Left renal pelvis (tissue), 4 donors: ENCODE data around the gene APOE. TPM values are rescaled to one million over a fixed set of nuclear protein-coding genes. Genes with fewer than 3 reads are reported as not detected.
"Not testable (repeated sequence)": the region's sequence is repeated elsewhere in the genome, so short reads cannot be mapped to it uniquely, and the experiment has no call there.

Experiments
- DNase-seq, 4 donors: peaks; one replicate each; pipeline ENCODE4 v3.0.0-alpha.2; 2013; ENCODE audit warnings: low read depth in 4 of 4, low spot score in 3 of 4
- polyA plus RNA-seq, 4 donors: library from polyadenylated mRNA; unstranded; fragments of 120-200 nt; gene quantifications; one replicate each; pipeline ENCODE4 v1.2.1, GENCODE V29; 2013; ENCODE audit not compliant: insufficient read length in 4 of 4

Gene APOE
- 100 to 1,000 TPM in 3 of 4 donors, 10 to 100 TPM in 1; 51.2 to 397 (median 259) TPM for polyA plus RNA-seq

DNA sequence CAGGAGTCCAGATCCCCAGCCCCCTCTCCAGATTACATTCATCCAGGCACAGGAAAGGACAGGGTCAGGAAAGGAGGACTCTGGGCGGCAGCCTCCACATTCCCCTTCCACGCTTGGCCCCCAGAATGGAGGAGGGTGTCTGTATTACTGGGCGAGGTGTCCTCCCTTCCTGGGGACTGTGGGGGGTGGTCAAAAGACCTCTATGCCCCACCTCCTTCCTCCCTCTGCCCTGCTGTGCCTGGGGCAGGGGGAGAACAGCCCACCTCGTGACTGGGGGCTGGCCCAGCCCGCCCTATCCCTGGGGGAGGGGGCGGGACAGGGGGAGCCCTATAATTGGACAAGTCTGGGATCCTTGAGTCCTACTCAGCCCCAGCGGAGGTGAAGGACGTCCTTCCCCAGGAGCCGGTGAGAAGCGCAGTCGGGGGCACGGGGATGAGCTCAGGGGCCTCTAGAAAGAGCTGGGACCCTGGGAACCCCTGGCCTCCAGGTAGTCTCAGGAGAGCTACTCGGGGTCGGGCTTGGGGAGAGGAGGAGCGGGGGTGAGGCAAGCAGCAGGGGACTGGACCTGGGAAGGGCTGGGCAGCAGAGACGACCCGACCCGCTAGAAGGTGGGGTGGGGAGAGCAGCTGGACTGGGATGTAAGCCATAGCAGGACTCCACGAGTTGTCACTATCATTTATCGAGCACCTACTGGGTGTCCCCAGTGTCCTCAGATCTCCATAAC is at the start of gene APOE:
Gene APOE (plus strand): TSS at position 360 of the 724 bp plus-strand sequence. CDS start 829 bp downstream, outside the sequence.
- no peak for DNase-seq

DNA sequence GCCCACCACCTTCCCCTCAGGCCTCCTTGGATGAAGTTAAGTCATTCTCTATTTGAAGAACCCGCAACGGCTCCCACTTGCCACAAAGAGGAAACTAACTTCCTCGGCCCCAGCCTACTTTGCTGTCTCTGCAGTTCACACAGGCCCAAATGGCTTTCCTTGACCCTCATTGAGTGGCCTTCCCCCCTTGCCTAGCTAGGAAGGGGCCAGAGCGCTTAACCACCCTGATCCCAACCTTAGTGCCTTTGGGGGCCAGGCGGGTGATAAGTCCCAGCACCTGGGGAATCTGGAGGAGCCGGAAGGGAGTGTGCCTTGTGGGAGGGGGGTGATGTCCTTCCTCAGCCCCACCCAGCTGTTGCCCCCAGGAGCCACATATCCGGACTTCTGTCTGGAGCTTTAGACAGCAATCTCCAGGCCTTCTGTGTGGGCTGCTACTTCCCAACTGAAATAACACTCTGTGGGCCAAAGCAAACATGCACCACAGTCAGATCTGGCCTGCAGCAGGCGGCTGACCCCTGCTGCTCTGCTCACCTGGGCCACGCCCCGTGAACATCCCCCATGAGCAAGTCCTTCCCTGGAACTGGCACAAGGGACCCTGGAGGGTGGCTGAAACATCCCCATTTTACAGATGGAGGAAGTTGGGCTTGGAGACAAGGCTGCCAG is 49.0 kb upstream of the APOE start:
- DNase-seq = no peak

DNA sequence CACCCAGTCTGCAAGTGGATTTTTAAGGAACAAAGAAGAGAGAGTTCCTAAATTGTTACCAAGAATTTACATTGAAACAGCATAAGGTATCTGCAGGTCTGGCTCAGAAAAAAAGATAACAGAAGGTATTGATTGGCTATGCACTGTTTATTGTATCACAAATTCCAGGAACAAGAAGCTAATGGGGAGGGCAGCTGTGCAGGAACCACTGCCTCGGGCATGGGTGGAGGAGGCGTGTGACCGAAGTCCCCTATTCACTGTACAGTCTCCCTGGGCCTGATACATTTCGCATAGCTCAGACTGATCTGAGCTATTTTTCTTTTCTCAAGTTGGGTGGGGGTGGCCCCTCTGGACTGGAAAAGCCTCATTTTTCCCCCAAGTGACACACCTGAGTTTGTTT is 47.8 kb upstream of the APOE start:
- DNase-seq = no peak

DNA sequence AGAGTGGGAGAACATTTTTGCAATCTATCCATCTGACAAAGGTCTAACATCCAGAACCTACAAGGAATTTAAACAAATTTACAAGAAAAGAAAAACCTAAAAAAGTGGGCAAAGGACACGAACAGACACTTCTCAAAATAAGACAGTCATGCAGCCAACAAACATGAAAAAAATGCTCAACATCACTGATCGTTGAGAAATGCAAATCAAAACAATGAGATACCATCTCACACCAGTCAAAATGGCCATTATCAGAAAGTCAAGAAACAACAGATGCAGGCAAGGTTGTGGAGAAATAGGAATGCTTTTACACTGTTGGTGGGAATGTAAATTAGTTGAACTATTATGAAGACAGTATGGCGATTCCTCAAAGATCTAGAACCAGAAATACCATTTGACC is 44.0 kb upstream of the APOE start:
- not testable (repeated sequence) for DNase-seq

DNA sequence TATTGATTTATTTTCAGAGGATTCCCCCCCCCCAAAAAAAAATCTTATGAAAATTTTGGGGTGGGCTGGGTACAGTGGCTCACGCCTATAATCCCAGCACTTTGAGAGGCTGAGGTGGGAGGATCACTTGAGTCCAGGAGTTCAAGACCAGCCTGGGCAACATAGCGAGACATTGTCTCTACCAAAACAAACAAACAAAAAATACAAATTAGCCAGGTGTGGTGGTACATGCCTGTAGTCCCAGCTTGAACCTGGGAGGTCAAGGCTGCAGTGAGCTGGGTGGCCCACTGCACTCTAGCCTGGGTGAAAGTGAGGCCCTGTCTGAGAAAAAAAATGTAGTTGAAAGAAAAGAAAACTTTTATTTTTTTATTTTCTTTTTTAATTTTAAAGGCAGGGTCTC is 41.6 kb upstream of the APOE start:
- DNase-seq = no peak

DNA sequence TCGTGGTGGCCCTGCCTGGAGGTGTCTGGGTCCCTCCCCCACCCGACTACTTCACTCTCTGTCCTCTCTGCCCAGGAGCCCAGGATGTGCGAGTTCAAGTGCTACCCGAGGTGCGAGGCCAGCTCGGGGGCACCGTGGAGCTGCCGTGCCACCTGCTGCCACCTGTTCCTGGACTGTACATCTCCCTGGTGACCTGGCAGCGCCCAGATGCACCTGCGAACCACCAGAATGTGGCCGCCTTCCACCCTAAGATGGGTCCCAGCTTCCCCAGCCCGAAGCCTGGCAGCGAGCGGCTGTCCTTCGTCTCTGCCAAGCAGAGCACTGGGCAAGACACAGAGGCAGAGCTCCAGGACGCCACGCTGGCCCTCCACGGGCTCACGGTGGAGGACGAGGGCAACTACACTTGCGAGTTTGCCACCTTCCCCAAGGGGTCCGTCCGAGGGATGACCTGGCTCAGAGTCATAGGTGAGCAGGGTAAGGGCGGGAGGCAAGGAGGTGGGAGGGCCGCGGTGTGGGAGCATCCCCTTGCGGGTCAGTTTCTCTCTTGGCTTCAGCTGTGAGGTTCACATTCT is 40.3 kb upstream of the APOE start:
- no peak for DNase-seq

DNA sequence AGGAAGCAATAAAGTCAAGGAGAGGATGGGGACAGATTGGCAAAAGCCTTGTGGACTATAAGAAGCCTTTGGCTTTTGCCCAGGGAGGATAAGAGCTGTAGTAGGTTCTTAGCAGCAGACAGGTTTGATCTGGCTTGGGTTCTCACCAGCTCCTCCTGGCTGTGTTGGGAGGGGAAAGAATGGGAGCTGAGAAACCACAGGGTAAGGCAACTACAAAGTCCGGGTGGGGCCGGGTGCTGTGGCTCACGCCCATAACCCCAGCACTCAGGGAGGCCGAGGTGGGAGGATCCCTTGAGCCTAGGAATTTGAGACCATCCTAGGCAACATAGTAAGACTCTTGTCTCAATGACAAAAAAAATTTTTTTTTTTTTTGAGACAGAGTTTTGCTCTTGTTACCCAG is 38.9 kb upstream of the APOE start:
- no peak for DNase-seq

DNA sequence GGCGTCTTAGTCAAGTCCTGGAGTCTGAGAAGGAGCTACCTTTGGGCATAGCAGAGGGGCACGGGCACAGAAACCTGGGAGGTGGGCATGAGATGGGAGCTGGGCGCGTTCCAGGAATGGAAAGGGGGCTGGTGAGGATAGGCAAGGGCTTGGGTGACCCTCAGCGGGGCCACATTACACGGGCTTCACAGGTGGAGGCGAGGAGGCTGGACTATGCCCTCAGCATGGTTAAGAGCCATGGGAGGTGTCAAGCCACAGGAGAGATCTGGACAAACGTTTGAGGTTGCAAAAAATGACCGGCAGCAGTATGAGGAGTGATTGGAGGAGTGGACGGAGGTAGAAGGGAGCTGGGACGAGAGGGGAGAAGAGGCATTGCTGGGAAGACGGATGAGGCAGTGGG is 38.0 kb upstream of the APOE start:
- no peak for DNase-seq

DNA sequence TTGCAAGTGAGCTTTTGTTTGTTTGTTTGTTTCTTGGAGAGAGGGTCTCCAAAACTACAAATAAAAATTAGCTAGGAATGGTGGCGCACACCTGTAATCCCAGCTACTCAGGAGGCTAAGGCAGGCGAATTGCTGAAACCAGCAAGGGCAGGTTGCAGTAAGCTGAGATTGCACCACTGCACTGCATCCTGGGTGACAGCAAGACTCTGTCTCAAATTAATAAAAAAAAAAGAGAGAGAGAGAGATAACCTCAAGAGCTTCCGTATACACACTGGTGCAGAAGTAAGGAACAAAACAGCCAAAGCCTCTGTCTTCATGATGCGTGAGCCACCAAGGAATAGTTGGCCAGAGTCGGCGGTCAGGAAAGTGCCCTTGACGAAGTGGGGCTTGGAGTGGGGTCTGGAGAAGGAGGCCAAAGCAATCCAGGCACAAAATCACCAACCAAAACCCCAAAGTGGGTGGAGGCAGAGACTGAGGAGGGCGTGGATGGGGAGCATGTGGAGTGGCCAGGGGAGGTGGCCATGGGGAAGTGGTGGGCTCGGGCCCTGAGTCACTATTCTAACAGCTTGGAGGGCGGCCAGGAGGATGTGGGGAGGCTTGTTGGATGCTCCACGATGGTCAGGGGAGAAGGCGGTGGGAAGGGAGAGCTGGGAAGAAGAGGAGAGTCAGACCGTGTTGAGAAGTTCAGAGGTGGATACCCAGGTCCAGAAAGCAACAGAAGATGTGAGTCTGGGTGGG is 35.7 kb upstream of the APOE start:
- no peak for DNase-seq

DNA sequence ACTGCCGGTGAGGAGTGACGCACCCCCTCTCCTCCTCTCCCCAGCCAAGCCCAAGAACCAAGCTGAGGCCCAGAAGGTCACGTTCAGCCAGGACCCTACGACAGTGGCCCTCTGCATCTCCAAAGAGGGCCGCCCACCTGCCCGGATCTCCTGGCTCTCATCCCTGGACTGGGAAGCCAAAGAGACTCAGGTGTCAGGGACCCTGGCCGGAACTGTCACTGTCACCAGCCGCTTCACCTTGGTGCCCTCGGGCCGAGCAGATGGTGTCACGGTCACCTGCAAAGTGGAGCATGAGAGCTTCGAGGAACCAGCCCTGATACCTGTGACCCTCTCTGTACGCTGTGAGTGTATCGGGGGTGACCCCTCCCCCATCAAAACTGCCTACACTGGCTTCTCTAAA is 33.8 kb upstream of the APOE start:
- DNase-seq = no peak

DNA sequence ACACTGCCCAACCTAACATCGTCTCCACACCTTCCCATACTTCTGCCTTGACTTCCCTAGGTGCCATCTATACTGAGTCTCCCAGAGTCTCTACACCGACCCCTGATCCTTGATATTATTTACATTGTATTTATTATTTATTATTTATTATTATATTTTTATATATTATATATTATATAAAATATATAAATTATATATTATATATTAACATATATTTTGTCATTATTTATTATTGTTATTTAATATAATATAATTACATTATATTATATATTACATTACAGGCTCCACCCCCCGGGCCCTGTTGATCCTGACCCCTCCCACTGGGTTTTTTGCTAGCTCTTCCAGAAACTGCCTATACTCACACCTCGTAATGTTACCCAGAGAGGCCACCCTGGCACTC is 32.9 kb upstream of the APOE start:
- DNase-seq = no peak

DNA sequence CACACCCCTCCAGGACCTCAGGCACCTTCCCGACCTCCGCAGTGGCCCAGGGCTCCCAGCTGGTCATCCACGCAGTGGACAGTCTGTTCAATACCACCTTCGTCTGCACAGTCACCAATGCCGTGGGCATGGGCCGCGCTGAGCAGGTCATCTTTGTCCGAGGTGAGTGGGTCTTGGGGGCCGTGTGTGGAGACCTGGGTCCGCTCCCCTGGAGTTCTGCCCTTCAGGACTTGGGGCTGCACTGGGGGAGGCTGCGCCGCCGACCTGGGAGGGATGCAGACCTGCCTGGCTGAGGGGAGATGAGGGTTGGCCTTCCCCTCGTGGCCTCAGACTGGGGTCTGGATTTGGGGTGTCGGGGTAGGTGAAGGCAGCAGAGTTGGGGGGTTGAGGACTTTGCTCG is 31.3 kb upstream of the APOE start:
- no peak for DNase-seq

DNA sequence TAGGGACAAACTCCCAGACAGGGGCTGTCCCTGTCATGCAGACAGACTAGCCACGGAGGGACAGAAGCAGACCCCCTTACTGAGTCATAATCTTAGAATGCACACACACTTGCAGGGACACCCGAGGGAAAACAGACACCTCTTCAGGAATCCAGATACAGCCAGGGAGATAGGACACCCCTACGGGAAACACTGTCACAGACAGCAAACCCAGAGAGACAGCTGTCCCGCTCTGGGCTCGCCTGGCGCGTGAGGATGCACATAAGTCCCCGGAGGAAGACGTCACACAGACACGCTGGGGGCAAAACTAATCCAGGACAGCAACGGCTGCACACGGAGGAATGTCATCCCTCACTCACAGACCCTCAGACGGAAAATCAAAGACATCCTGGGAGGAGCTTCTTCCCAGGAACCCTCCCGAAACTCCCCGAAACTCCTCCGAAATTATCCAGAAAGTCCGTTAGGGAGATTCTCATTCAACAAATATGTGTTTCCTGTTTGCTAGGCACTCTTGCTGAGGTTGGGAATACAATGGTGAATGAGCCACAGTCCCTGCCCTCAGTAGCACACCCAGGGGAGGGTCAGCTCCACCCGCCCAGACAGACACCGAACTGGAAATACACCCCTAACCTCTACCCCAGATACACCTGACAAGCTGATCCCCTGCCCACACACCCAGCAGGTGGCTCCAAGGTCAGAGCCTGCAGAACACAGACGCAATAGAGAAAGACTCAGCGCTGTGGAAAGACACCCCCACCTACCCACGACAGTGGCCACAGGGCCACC is 29.7 kb upstream of the APOE start:
- no peak for DNase-seq

DNA sequence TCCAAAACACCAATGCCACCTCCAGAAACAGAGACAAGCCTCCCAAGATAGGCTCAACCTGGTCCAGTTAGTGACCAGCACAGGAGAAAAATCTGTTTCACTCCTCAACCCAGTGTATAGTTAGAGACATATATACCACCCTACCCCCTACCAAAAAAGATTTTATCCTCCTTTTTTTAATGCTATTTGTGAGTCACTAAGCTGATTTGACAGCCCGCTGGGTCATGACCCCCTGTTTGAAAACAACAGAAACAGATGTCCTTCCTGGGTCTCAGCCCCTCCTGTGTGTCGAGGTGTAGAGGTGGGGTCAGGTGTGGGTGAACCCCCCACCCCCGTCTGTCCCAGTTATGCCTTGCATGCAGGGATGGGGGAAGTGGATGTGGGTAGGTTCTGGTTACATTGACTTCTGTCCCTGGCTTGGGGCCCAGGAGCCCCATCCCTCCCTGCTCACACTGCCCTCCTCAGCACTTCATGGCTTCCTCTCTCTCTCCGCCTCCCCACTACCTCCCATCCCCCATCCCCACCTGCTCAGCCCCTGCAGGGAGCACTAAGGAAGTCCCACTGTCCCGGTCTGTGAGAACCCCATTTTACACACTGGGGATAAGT is 28.6 kb upstream of the APOE start:
- DNase-seq = no peak

DNA sequence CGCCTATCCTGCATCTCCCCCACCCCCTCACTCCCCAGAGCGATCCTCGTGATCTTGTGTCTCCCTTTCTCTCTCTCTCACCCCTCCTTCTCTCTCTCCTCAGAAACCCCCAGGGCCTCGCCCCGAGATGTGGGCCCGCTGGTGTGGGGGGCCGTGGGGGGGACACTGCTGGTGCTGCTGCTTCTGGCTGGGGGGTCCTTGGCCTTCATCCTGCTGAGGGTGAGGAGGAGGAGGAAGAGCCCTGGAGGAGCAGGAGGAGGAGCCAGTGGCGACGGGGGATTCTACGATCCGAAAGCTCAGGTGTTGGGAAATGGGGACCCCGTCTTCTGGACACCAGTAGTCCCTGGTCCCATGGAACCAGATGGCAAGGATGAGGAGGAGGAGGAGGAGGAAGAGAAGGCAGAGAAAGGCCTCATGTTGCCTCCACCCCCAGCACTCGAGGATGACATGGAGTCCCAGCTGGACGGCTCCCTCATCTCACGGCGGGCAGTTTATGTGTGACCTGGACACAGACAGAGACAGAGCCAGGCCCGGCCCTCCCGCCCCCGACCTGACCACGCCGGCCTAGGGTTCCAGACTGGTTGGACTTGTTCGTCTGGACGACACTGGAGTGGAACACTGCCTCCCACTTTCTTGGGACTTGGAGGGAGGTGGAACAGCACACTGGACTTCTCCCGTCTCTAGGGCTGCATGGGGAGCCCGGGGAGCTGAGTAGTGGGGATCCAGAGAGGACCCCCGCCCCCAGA is 27.3 kb upstream of the APOE start:
- no peak for DNase-seq

DNA sequence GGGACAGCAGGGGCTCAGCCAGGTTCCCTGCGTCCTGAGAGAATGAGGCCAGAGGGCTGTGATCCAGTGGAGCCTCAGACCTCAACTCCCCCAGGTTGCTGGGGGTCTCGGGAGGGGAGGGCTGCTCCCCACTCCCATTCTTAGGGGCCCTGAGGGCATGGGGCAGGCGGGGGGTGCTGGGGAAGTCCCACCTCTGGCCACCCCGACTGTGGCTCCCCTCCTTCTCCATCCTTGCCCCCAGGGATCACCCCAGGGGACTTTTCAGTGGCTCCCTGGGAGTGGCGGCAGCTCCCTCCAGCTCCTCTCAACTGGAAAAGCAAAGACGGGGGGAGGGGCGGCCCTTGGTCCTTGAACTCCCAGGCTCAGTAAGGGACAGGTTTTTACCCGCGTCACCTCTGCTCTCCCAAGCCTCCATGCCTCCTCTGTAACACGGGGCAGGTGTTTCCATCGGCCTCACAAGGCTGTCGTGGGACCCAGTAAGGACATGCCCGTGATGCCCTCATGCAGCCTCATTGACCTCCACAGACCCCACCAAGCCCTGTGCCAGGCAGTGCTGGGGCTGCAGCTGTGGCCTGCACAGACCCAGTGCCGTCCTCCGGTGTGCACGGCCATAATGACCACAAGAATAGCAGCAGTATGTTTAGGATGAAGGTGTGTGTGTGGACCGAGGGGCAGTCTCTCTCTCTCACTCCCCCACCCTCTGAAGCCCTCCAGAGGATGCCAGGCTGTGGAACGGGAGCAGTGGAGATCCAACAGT is 26.1 kb upstream of the APOE start:
- DNase-seq = no peak

DNA sequence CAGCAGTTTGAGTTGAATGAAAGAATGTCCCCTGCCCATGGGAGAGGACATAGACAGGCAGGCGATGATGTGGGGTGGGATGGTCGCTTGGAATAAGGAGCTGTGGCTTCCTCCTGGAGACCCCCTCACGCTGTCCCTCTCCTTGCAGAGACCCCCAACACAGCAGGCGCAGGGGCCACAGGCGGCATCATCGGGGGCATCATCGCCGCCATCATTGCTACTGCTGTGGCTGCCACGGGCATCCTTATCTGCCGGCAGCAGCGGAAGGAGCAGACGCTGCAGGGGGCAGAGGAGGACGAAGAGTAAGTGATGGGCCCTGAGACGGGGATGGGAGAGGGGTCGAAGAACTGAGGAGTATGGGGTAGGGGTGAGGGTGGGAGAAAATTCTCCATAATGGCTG is 23.5 kb upstream of the APOE start:
- no peak for DNase-seq

DNA sequence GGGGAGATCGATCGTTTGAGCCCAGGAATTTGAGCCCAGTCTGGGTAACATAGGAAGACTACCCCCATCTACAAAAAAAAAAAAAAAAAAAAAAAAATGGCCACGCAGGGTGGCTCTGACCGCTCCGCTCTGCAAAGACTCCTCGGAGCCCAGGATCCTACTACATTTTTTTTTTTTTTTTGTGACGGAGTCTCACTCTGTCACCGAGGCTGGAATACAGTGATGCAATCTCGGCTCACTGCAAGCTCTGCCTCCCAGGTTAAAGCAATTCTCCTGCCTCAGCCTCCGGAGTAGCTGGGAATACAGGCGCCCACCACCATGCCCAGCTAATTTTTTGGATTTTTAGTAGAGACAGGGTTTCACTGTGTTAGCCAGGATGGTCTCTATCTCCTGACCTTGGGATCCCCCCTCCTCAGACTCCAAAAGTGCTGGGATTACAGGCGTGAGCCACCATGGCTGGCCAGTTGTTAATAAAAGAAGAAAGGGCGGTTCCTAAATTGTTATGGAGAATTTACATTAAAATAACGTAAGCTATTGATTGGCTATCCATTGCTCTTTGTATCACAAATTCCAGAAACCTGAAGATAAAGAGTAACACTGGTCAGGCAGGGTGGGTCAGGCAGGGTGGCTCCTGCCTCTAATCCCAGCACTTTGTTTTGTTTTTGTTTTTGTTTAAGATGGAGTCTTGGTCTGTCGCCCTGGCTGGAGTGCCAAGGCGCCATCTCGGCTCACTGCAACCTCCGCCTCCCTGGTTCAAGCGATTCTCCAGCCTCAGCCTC is 22.8 kb upstream of the APOE start:
- DNase-seq = not testable (repeated sequence)
